HG02970 (cell line): ENCODE measurements around the gene MUL1.

Experiments used
- ATAC-seq: cut with Tn5 transposase; IDR thresholded peaks from one replicate; pipeline ENCODE4 v1.9.1; 2021; ENCODE audit warnings: mild to moderate bottlenecking, moderate library complexity, moderate number of reproducible peaks; ENCODE audit not compliant: unreplicated experiment, low FRiP score

MUL1 gene

DNA sequence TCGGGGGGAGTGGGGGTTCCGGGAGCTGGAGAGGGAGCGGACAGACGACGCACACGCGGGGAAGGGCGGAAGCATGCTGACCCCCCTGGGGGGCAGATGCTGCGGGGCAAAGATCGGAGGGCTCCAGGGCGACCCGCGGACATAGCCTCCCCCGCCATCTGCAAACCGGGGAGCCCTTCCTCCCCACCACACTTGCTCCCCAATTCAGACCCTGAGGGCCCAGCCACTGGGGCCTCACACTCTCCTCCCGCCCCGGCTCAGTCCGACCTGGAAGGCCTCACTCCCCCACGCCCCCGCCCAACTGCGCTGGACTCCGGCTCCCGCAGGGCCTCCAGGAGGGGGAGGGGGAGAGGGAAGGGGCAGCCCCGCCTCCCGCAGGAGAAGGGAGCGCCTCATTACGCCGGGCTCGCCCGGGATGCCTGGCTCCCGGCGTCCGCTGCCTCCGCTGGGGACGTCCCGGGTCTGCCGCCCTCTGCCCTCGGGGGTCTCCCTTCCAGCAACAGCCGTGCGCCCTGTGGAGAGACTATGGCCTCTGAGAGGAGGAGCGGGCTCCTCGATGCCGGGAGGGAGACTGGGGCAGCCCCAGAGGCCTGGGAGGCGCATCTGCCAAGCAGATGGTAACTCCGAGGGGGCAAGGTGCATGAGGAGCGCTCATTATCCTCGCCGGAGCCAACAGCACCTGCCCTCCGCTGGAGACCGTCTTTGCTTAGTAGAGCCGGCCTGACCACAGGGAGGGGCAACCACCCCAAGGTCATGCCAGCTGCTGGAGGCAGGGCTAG lies 21.3 kb downstream of the MUL1 start:
- ATAC-seq = no peak

DNA sequence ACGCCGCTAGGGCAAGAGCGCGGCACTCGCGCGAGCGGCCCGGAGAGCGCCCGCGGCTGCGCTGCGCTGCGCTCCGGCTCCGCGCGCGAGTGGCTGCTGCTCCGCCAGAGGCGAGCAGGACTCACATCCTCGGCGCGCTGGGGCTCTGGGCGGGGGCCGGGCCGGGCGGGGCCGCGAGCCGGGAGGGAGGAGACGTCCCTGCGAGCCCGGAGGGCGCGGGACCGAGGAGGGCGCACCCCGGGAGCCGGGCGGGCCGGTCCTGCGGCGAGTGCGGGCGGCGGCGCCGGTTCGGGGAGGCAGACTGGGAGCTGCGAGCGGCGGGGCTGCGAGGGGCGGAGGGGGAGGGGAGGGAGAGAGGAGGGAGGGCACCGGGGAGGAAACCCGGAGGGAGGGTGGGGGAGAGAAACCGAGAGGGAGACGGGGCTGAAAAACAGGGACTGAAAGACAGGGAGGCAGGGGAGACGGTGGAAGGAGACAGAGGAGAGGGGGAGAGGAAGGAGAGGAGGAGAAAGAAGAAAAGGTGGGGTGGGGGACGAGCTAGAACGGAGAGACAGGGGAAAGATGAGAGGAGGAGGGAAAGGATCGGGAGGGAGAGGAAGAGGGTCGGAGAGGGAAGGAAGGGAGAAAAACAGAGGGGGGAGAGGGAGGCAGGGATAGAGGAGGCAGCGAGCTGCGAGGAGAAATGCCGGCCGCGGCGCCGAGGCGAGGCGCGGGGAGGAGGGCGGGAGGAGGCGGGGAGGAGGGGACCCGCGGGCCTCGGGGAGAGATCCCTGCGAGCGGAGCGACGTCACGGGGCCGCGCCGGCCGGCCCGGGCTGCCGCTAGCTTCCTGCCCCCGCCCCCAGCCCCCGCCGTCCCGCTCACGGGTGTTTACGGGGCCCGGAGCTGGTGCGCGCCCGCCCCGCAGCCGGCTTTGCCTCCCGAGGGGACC lies 22.2 kb downstream of the MUL1 start, which contains the start of gene CAMK2N1:
Gene CAMK2N1, minus strand, starts transcription at position 684 of the 930 bp plus-strand sequence. CDS start 831 bp downstream, outside the sequence.
- ATAC-seq = no peak

DNA sequence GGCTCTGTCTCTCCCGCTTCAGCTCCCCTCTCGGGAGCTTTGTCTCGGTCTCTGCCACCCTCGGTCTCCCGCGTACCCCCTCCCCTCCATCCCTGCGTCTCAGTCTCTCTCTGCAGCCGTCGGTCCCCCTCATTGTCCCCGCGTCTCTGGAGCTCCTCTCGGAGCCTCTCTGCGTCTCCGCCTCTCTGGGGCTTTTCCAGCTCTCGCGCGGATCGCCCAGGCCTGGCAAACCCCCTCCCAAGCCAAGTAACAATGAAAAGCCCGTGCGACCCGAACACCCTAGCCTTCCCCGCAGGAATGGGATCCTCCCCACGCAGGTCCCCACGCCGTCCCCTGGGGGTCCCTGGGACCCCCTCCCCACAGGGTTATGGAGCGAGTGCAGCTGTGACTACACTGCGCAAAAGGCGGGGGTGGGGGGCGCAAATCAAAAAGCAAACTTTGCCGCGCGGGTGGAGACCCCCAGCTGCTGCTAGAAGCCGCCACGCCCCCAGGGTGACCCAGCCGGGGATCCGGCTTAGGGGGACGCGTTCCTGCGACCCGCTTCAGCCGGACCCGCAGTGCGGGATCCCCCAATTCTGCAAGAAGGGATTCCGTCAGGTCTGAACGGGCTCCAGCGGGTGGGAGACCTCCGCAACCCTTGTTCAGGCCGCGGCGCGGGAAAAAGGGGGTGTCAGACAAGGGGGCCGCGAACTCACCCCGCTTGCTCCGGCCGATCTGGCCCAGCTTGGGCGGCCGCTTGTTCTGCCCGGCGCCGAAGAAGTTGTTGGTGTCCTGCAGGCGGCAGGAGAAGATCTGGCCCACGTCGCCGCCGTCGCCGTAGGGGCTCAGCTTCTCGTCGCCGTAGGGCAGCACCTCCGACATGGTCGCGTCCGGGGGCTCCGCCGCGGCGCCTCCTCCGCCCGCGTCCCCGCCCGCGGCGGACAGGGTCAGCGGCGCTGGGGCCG lies 23.2 kb downstream of the MUL1 start:
- no peak for ATAC-seq

DNA sequence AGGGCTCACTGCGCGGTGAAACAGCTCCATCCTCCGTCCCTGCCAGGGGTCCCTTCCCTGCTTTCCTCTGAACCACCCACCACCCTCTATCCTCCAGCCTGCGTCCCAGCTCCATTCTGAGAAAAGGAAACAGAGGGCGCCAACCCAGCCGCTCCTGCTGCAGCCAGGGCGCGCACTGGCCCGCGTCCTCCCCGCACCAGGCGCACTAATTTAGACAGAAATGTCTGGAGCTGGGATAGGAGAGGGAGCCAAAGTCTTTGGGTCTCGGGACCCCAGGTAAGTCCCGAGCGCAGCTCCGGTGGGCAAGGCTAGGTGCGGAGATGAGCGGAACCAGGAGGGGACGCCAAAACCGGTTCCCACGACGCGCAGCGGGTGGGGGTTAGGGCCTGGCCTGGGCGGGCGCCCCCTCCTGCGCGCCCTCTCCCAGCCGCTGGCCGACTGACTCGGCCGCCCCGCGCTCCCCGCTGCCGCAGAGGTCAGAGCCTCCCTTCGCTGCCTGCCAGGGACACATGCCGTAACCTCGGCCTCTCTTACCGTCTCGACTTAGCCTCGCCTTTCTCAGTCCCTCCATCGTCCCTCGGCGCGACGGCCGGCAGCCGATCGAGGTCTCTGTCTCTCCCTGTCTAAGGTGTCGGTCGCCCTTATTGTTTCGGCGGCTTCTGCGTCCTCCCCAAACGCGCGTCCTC lies 24.0 kb downstream of the MUL1 start:
- no peak for ATAC-seq

DNA sequence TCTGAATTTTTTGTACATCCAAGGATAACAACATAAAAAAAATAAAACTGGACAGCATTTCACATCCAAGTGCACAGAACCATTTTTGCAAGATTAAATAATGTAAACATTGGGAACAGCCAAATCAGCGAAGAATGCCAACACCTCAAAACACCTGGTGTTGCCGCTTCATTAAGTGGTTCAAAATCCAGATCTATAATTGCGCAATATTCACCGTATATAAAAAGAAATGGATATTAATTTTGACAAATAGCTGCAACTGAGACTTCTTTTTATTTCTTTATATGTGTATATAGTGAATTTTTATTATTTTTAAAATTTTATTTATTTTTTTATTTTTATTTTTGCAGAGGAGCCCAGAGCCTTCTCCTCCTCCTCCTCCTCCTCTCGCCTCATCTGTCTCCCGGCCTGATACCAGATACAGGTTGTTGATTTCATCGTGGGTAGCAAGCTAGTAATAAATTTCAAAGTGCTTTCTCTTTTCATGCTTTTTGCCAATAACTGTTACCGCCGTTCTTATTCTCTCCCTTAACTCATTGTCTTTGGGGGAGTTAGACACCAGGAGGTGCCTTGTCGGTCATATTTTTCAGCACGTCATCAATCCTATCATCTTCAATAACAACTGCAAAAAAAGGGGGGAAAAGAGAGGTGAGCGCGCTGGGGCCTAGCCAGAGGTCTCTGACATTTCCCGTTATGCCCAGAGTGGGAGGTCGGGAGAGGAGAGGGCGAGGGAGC lies 24.7 kb downstream of the MUL1 start:
- no peak for ATAC-seq

DNA sequence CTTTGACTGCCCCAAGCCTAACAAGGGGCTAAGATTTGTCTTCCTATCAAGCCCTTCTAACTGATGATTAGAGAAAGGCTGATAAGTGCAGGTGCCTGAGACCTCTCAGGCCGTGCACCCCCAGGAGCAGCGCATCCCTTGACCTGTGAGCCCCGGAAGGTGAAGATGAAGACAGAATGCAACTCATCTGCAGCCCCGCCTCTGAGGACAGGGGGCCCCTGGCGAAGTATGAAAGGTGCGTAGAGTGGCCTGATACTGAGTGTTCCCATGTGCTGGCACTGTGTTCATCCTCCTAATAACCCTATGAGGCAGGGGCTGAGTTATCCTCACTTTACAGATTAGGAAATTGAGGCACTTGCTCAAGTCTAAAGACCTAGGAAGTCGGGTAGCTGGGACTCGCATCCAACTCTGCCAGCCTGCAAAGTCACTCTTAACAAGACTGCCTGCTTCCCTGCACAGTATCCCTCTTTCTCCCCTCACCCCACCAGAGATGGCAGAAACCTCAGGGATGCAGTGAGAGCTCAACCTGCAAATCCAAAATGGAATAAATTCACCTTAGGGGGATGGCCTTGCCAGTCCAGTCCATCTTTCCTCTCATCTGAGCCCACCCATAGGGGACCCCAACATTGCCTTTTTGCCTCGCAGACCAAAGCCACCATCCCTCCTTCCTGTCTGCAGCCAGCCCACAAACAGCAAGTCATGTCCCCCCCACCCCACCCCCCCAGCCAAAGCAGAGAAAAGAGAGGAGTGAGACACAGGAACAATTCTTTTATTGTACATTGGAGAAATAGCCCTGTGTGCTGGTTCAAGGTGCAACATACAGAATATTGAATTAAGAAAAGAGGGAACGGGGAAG lies 26.1 kb downstream of the MUL1 start:
- no peak for ATAC-seq

DNA sequence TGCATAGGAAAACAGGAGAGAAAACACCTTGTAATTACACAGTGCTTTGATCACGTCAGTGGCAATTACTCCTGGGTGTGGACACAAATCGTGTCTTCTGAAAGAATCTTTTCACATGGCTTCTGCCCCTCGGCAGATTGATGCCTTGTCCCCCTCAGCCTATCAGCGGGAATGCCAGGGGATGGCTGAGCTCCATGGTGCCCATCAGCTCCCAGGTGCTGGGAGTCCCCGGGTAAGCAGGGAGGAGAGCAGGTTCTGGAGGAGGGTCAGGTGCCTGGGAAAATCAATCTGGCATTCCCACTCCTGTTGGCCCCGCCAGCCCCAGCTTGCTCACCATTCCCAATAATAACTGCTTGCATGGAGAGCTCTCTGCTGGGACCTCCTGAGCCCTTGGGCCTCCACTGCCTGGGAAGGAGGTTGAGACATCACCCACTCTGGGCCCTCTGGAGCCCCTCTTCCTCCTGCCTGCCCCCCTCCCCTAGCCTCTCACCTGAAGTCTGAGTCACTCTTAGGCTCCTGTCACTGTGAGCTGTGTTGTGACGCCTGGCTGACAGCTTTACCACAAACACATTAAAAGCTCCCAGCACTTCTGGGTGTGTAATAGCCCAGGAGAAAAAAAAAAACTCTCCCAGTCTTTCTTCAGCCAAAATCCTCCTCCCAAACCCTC lies 26.9 kb downstream of the MUL1 start:
- ATAC-seq = no peak

DNA sequence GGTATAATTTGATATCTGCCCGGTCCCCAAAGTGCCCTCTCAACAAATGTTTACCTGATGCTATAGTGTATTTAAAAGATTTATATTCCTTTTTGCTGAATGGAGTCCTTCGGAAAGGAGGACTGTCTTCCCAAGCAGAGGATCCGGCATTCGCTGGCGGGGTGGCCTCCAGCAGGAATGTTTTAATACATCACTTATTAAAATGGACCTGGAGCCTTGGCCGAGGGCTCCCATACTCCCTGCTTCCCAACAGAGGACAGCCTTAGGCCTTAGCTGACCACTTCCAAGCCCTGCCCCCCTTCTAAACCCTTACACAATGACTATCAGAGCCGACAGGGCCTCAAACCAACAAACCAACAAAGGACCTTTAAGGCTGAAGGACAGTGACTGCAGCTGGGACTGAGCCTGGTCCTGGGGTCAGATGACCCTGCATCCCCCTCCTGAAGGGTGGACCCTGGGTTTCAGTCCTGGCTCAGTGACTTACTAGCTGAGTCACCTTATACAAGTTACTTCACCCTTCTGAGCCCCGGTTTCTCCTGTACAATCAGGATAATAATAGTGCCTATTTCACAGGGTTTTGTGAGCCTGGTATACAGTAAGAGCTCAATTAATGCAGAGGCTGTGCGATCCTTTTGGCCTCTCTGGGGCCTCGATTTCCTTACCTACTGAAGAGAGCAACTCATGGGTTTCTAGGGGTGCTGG lies 27.6 kb downstream of the MUL1 start:
- no peak for ATAC-seq

DNA sequence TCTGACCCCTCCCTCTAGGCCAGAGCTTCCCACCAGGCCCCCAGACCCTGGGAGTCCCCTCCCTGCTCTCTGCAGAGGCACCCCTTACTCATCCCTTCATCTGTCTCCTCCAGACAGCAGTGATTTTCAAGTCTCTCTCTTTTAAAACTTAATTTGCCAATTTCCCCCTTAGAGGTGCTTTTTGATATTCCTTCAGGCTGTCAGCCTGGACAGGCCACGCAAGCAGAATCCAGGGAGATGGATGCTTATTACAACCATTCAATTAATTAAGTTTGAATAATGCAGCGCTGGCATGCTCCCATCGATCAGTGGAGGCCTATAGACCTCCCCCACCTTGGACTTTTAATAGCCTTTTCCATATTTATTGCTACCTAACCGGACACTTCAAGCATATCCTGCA lies 28.1 kb downstream of the MUL1 start:
- no peak for ATAC-seq

DNA sequence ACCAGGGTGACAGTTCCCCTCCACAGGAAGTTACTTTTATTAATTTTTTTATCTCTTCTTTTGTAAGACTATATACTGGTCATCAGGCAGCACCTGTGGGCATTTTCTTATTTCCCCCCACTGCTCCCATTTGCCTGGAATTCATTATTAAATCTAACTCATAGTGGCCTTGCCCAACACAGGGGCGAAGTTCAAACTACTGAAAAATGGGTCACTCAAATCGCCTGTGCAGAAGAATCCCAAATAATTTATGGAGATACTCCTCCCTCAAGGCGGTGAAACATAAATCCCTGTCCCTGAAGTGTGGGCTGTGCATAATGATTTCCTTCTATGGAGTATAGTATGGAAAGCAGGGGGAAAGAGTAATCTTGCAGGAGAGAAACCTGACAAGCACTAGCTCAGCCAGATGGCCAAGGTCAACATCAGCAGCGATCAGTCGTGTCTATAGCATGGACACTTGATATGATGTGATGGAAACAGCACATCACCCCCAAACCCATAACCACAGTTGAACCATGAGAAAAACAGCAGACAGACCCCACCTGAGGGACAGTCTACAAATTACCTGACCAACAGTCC lies 29.8 kb downstream of the MUL1 start:
- ATAC-seq = no peak

DNA sequence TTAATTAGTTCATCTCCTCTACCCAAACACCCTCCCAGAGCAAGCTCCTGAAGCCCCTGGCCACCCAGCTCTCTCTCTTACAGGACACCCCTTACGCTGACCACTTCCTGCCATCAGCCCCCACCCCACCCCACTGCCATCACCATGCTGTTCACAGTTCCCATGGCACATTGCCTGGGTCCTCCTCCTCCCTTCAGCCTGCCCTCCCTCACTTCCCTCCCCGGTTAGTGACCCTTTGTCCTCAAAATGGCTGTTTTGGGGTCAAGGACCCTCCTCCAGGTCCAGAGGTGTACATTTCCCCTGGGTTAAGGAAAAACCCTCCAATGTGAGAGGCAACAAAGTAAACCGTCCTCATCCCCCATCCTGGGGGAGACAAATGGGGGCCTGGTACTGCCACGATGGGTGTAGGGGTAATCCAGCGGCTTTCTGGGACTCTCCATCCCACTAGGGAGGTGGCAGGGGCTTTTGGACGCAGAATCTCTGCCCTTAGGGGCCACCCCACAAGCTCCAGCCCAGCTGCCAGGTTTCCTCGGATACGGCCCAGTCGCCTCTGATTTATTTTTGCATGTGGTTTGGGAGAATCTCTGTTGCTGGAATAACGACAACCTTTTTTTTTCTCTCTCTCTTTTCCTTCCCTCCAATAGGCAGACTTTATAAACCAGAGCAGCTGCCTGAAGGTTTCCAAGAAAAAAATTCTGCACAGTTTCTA lies 30.4 kb downstream of the MUL1 start:
- no peak for ATAC-seq

DNA sequence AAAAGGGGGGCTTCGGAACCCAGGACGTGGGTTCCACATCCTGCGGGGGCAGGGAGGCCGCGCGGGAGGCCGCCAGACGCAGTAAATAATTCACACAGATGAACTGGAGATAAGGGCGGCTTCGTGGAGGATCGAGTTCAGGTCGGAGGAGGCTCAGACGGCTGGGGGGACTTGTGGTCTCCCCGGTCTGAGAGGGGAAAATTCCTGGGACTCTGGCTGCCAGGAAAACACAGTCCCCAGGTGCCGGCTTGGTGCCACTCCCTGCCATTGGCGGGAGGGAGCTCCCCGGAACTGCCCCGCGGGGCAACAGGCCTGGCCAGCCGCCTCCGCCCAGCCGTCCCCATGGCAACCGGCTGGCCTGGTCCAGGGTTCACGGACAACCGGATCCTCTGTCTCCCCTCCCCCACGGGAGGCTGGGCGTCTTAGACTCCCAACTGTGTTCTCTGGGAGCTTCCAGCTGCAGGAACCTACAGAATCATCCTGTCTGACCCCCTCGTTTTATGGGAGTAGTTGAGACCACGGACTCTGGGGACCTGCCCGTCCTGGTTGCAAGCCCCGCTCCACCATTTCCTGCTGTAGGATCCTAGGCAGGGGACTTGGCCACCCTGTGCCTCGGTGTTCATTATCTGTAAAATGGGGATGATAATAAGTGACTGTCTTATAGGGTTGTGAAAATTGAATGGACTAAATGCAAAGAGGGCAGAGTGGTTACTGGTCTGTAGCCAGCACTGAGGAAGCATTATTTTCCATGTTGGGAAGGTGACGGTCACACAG lies 31.5 kb downstream of the MUL1 start:
- ATAC-seq = no peak

DNA sequence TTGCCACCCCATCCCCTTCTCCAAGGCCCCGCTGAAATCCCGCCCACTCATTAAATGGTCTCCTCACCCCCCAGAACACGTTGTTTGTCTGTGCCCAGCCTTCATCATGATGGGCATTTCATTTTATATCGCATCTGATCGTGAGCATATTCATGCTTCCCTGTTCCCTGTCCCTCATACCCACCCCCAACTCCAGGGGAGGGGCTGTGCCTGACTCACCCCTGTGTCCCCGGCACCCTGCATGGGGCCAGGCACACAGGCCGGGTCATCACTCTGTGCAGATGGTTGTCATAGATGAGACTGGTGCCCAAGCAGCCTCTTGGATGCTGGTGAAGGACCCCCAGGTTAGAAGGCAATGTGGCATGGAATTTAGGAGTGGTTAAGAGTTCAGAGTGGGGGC lies 33.0 kb downstream of the MUL1 start:
- ATAC-seq = no peak

DNA sequence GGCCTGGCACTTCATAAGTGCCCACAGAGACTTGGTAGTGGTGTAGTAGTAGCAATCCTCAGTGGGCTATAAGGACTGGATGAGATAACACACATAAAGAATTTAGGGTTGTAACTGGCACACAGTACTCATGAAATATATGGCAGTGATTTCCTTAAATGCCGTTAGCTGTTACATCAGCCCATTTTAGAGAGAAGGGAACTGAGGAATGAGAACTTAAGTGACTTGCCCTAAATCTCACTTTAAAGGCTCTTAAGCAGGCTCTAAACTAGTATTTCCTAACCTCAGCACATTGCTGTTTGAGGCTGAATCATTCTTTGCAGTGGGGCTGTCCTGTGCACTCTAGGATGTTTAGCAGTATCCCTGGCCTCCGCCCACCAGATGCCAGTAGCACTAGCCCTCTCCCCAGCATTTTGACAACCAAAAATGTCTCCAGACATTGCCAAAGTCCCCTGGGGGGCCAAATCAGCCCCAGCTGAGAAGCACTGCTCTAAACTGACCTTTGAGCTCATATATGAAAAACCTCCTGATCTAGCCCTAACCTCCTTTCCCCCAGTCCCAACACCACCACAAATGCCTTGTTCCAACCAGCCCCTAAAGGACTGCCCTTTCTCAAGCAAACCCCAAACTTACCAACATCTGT lies 33.5 kb downstream of the MUL1 start:
- ATAC-seq = no peak

DNA sequence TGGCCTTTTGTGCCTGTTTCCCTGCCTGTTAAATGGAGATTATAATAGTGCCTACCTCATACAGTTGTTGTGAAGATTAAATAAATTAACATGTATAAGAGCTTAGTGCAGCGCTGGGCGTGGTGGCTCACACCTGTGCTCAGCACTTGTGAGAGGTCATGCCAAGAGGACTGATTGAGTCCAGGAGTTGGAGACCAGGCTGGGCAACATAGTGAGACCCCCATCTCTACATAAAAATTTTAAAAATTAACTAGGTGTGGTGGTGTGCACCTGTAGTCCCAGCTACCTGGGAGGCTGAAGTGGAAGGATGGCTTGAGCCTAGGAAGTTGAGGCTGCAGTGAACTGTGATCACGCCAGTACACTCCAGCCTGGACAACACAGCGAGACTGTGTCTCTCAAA lies 34.1 kb downstream of the MUL1 start:
- no peak for ATAC-seq
